Cortex of kidney (tissue), 1 donor: ENCODE results near the gene SMYD1.

Experiments used
- DNase-seq: peaks from one replicate; lab custom pipeline; 2025; lab: John Stamatoyannopoulos, UW

SMYD1 gene

DNA sequence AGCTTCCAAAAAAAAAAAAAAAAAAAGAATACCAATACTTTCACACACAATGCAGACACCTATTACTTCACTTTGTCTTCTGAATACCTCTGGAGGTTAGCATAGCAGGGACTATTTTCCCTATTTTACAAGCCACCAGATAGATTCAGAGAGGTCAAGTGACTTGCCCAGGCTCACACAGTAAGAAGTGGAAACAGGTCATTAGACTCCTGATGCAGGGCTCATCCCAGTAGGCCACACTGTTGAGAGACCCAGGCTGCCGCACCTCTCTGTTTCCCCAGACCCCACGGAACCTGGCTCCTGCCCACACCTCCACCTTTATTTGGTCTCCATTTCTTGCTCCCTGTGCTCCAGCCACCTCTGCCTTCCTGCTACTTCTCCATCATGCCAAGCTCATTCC lies 19.4 kb downstream of the SMYD1 start:
- no peak for DNase-seq

DNA sequence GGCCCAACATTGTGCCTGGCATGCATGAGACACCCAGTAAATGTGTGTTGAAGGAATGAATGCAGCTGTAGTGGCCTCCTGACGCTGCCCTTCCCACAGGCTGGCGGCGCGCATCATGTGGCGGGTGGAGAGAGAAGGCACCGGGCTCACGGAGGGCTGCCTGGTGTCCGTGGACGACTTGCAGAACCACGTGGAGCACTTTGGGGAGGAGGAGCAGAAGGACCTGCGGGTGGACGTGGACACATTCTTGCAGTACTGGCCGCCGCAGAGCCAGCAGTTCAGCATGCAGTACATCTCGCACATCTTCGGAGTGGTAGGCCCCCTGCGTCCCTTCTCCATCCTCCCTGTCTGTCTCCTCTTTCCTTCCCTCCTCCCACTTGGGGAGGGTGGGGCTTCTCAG lies 20.1 kb downstream of the SMYD1 start:
- DNase-seq, result no peak

DNA sequence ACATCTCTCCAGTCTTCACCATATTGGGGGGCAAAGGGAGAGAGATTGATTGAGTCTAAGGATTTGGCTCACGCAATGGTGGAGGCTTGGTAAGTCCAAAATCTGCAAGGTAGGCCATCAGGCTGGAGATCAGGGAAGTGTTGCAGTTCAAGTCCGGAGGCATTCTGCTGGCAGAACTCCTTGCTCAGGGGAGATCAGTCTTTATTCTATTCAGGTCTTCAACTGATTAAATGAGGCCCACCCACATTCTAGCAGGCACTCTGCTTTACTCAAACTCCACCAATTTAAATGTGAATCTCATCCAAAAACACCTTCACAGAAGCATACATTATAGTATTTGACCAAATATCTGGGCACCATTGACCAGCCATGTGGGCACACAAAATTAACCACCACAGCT lies 21.4 kb downstream of the SMYD1 start:
- DNase-seq, result no peak

GRCh38 chr2:88090446-88091283 lies 23.0 kb downstream of the SMYD1 start:
- DNase-seq, result no peak

DNA sequence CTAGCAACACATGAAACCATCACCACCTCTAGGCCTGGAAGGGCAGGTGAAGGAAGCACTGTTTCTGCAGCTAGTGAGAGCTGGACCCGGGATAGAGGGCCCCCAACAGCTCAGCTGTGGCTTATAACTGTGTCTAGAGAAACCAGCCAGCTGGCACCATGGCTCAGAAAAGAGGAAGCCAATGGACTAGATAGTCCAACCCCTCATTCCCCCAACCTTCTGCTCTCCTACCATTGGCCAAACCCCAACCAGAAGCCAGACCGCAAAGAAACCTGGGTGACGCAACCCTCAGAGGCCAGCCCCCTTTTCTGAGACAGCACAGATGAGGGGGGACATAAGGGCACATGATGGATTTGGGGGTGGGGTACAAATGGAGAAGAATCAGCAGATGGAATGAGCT lies 24.3 kb downstream of the SMYD1 start:
- no peak for DNase-seq

- DNase-seq, result no peak
Measured at GRCh38 chr2:88092773-88093172, 25.1 kb downstream of the SMYD1 start.

DNA sequence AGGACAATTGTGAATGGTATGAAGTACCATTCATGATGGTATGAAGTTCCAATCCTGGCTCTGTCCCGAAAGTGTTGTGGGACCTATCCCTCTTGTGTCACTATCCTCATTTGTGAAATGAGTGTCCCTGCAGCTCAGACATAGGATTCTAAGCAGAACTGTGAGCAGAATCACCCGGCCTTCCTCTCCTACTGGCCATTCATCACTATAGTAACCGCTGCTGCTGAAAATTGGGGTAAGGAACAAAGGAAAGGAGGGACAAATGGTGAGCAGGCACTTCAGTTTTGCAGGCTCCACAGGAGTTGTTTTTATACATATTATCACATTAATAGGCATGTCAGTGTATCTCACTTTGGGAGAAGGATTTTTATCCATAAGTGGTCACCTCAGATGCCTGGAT lies 27.4 kb downstream of the SMYD1 start:
- DNase-seq, result no peak

- DNase-seq, result no peak
Measured at GRCh38 chr2:88096708-88097107, 29.1 kb downstream of the SMYD1 start.

DNA sequence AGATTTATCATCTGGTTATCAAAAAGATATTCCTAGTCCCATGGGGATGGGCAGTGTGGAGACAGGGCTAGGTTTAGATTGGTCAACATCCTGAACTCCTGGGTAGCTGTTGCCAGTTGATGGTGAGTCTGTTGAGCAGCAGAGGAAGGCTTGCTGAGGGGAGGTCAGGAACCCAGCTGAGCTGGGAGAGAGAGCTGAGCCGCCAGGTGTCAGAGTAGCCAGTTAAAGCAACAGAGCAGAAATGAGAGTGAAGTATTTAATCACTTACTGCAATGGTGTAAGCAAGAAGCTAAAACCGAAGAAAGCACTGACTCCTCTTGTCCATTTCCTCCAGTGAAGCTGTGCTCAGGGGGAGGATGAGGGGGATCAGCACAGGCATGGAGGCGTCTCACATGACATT lies 29.6 kb downstream of the SMYD1 start:
- DNase-seq, result no peak

DNA sequence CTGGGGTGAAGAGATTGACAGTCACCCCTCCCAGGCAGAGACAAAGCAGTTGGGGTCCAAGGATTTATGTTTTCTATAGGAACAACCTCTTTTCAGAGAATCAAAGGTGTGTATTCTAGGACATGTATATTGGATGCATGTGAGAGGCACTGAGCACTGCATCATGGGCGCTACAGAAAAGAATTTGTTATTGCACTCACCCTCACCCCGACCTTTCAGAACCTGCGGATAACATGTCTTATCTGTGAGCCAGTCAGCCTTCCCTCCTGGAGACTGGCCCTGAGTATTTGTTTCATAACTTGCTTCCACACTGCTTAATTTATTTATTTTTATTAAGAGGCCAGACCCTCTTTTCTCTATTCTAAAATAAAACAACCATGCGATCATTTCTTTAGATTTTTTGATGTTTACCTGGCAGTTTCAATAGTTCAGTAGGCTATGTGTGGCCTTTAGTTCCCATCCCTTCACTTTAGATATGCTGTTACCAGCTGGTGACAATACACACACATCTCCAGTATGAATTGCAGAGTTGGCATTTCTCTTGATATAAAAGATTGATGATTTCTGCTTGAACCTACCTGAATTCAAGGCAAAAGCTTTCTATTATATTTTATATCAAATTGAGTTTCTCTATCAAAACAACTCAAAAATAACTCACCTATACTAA lies 30.4 kb downstream of the SMYD1 start:
- no peak for DNase-seq

- DNase-seq, result no peak
Measured at GRCh38 chr2:88098558-88098900, 30.9 kb downstream of the SMYD1 start.

DNA sequence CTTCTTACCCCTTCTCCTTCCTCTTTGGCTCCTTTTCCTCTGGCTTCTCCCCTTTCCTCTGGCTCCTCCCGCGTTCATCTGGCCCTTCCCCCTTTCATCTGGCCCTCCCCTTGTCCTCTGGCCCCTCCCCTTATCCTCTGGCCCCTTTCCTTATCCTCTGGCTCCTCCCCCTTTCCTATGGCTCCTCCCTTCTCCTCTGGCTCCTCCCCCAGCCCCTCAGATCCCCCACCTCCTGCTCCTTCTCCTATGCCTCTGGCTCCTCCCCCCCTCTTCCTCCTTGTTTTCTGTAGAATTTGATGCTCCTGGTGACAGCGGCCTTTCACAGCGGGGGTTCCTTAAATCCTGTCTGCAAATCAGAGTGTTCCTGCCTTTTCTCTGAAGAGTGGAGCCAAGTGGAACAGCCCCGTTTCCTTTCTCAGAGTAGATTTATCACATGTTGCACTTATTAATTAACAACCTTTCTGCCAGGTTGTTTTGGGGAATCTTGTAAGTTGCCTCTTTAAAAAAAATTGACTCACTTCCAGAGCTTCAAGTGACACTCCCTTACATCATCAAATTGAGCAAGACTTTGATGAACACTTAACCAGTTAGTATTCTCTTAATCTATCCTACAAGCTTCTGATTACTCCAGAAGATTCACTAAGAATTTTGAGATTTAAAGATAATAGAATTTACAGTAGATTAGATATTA lies 32.3 kb downstream of the SMYD1 start:
- no peak for DNase-seq

- no peak for DNase-seq
Measured at GRCh38 chr2:88100489-88100858, 32.8 kb downstream of the SMYD1 start.

- DNase-seq, result no peak
Measured at GRCh38 chr2:88108796-88109195, 41.2 kb downstream of the SMYD1 start.

- DNase-seq, result no peak
Measured at GRCh38 chr2:88110830-88111229, 43.2 kb downstream of the SMYD1 start.

DNA sequence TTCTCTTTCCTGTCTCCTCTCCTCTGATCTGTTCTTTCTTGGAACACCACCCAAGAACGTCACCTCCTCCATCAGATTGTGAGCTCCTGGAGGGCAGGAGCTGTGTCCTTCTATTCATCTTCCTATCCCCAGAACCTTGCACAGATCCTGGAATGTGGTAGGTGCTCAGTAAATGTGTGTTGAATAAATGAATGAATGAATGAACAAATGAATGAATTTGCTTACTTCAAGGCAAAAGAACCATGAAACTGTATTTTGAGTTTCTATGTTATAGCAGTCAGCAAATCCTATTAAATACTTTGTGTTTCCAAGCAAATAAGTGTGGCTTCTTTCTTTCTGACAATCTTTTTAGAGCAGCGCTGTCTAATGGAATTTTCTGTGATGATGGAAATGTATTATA lies 45.4 kb downstream of the SMYD1 start:
- DNase-seq, result no peak

DNA sequence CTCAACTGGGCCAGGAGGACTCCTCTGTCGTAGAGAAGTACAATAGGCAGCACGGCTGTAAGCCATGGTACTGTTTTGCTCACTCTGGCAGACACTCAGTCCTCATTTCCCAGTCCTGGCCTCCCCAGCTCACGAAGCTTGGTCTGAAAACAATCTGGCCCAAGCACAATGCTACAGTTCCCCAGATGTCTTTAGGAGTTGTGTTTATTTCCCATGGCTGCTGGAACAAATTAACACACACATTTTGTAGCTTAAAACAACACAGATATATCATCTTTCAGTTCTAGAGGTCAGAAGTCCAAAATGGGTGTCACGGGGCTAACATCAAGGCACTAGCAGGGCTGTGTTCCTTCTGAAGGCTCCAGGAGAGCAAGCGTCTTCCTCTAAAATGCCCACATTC lies 47.3 kb downstream of the SMYD1 start:
- DNase-seq, result no peak

DNA sequence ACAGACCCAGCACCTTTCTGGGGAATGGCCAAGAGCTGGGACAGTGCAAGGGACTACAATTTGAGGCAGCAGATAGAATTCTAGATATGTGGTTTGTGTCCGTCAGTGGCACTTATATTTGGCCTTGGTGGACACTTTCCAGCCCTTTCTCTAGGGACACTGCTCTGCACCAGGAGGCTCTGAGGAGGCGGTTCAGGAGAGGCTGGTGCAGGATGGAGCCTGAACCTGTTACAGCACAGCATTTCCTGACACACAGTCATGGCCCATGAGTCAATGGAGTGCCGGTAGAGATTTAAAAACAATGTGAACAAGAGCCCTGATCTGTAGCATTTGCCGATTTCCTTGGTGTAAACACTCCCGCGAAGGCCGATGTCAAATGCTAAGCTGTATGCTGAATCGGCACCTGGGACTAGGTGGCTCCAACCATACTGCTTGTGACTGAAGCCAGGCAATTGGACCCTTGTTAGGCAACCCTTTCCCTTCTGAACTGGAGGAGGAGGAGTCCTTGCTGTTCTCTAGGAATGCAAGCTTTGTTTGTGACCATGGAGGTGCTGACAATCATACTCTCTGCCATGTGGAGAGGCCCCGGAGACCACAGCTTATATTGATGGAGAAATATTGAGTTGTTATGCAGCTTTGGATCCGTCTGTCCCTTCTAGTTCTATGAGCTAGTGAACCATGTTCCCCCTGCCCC lies 48.3 kb downstream of the SMYD1 start:
- DNase-seq, result no peak

DNA sequence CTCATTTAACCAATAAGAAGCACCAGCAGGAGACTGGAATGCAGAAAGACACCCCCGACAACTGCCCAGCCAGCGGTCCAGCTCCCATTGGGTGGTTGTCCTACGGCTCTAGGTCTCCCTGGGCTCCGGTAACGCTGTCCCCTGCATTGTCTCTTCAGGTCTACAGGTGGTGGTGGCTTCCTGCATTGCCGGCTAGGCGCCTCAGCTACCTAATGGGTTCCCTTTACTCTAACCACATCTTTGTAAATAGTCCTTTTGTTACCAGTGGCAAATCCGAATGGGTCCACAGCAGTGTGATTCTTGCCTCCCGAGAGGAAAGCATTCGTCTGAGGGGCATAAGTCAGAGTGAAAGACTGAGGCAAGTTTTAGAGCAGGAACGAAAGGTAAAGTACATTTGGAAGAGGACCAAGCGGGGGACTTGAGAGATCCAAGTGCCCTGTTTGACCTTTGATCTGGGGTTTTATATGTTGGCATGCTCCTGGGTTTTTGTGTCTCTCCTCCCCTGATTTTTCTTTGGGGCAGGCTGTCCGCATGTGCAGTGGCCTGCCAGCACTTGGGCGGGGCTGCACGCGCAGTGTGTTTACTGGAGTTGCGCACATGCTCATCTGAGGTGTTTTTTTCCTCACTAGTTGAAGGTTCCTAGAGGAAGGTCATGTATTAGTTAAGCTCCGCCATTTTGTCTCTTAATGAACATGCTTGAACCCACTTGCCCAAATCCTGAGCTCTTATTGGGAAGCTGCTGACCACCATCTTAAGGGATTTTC lies 49.2 kb downstream of the SMYD1 start:
- no peak for DNase-seq

GRCh38 chr2:88117973-88118372 lies 50.3 kb downstream of the SMYD1 start:
- no peak for DNase-seq

DNA sequence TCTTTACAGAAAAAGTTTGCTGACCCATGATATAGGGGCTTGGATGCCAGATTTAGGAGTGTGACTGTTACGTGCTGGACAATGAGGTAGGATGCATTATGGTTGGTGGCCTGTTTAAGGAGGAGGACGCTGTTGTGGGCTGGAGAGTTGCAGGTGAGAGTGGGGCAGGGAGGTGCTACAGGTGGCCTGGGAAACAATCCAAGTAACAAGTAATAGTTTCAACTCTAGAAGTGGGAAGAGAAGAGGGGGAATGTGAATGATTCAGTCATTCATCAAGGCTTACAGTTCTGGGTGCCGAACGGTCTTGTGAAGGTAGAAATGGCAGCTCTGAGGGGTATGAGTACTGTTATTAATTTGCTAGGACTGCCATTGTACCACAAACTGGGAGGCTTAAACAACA lies 54.1 kb downstream of the SMYD1 start:
- no peak for DNase-seq
